Activated T-cell treated with anti-CD3 and anti-CD28 coated beads for 48 hours (primary cell): Measurements from ENCODE around the gene POMC.
"Not testable (repeated sequence)": the region's sequence is repeated elsewhere in the genome, so short reads cannot be mapped to it uniquely, and the experiment has no call there.

Source experiments
- DNase-seq: peaks from one replicate; pipeline ENCODE4 v3.0.0-alpha.2; 2020; ENCODE audit warnings: low read depth

Gene POMC

GRCh38 chr2:25168256-25169072 lies at the start of gene POMC:
POMC (minus strand) TSS chr2:25168580; CDS start chr2:25164772, 3,808 bp downstream.
- peak; percentile 21 for DNase-seq

DNA sequence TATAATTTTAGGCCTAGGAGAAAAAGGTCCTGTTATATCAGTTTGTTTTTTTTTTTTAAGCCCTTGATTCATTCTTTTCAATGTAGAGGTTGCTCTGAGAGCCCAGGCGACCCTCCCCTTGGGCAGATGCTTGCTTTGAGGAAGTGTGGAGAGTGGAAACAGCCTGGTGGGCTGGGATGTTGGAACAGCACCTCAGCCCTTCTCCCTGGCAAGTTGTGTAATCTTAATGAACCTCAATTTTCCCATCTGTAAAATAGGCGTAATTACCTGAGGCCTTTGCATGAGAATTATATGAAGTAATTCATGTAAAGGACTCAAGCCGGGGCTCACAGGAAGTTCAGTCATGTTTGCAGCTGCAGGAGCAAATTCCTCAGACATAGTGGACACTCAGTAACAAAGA lies 49.7 kb upstream of the POMC start:
- no peak for DNase-seq

DNA sequence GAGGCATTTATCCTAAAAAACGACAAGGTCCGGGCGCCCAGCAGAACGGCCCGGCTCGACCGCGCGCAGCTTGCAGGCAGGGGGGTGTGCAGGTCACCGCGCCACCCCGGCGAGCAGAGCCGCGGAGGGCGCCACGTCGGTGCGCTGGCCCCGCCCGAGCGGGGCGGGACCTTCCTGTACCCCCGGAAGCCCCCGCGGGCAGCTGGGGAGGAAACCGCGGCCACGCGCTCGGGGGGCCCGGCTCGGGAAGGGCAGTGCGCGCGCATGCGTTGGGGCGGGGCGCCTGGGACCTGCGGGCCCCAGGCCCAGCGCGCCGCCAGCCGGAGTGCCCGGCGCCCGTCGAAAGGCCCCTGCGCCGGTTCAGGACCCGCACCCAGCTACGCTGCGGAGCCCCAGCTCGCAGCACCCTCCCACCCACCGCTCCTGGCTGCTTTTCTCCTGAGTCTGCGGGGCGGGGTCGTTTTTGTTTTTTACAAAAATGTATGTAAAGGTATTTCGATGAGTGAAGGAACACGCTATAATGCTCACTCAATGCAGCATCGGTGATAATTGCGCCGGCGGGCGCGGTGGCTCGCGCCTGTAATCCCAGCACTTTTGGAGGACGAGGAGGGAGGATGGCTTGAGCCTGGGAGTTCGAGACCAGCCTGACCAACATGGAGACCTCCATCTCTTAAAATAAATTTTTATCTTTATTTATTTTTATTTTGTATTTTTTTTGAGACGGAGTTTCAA lies 47.7 kb upstream of the POMC start:
- peak; percentile 85 for DNase-seq

- DNase-seq, result no peak
Observed at GRCh38 chr2:25215232-25215631, 46.9 kb upstream of the POMC start.

DNA sequence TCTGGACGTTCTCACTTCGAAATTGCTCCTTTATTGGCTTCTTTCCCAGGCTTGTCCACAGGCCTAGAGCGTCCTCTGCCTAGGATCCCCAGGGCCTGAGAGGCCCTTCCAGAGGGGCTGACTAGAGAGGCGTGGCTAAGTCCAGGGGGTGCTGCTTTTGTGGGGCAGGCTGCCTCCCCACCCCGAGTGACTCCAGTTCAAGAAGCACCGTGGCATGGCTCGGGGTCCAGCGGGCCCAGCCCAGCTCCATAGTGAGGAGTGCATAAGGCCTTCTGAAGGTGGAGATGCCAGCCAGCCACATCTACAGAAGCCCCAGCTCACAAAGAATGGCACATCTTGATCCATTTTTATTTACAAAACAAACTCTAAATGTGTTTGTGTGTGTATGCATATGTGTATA lies 44.8 kb upstream of the POMC start:
- no peak for DNase-seq

GRCh38 chr2:25210923-25211322 lies 42.5 kb upstream of the POMC start:
- DNase-seq, result not testable (repeated sequence)

- DNase-seq, result no peak
Observed at GRCh38 chr2:25207078-25207545, 38.7 kb upstream of the POMC start.

GRCh38 chr2:25204190-25204838 lies 35.9 kb upstream of the POMC start:
- no peak for DNase-seq

DNA sequence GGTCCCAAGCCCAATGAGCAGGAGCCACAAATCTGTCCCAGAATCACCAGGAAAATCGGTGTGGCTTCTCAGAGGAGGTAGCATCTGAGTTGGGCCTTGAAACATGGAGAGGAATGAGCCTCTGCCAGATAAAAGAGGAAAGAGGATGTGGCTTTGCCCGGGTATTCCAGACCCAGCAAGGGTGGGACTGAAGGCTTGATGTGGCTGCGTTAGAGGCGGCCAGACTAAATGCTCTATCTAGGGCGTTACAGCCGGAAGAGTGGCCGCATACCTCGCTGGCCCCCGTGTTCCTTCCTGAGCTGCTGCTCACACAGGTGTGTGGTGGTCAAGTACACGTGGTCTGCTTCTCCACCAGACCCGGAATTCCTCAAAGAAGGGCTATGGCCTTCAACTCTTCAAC lies 33.9 kb upstream of the POMC start:
- DNase-seq, result no peak

- DNase-seq, result no peak
Observed at GRCh38 chr2:25201794-25202193, 33.4 kb upstream of the POMC start.

DNA sequence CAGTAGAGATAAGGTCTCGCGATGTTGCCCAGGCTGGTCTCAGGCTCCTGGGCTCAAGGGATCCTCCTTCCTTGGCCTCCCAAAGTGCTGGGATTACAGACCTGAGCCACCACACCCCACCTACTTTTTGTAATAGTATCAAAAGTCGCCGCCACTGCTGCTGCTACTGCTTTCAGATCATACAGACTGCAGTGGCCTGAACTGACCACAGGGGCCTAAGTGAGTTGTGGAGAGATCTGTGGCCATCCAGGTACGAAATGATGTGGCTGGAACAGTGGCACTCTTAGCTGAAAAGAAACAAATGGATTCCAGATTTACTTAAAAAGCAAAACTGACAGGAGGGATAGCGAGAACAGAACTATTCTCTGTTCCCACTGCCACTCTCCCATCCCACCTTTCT lies 32.9 kb upstream of the POMC start:
- DNase-seq, result no peak

DNA sequence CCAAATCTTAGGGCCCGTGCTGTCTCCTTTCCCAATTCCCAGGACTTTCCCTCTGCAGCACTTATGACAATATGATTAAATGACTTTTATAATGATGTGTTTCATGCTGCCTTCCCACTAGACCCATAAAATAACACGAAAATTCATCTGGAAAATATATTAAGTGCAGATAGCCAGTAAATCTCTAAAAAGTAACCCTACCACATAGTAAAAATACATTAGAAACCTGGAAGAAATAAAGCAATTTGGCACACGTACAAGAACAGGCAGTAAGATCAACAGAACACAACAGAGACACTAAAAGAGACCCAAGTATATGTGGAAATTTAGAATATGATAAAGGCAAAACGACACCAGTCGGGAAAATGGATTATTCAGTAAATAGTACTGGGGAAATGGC lies 30.2 kb upstream of the POMC start:
- no peak for DNase-seq

DNA sequence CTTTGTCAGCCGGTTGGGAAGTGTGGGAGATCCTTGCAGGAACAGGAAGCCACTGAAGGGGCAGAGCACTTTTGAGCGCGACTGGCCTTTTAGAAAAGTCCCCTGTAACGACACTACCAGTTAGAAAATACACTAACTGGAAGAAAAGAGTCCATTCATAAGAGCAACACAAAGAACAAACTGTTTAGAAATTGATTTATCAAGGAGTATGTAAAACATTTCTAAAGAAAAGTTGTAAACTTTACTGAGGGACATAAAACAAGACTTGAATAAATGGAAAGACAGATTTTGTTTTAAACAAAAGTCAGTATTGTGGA lies 29.8 kb upstream of the POMC start:
- DNase-seq, result no peak

DNA sequence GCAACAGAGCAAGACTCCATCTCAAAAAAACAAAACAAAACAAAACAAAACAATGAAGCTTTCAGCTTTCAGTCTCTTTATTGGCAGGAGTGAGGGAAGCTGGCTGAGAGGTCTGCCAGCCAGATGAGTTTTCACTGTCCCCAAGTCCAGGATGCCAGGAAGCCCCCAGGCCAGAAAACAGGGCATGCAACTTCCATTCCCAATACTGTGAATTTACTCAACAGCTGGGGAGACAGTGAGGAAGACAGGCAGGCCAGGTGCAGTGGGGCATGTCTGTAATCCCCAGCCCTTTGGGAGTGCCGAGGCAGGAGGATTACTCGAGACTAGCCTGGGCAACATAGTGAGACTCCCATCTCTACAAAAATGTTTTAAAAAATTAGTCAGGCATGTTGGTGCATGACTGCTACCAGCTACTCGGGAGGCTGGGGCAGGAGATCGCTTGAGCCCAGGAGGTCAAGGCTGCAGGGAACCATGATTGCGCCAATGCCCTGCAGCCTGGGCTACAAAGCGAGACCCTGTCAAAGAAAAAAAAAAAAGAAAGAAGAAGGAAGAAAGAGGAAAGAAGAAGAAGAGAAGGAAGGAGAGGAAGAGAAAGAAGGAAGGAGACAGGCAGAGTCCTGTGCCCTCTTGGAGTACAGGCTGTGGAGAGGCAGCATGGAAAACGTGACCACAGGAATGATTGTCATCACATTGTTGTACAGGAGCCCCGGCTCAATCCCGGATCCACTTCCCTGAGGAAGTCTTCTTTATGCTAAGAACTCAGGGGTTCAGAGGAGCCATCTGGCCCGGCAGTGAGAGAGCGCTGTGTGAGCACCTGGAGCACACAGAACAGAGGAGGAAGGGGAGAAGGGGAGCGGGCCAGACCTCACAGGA lies 29.2 kb upstream of the POMC start:
- no peak for DNase-seq

- DNase-seq, result no peak
Observed at GRCh38 chr2:25194576-25195122, 26.3 kb upstream of the POMC start.

- DNase-seq, result no peak
Observed at GRCh38 chr2:25190536-25190935, 22.2 kb upstream of the POMC start.

DNA sequence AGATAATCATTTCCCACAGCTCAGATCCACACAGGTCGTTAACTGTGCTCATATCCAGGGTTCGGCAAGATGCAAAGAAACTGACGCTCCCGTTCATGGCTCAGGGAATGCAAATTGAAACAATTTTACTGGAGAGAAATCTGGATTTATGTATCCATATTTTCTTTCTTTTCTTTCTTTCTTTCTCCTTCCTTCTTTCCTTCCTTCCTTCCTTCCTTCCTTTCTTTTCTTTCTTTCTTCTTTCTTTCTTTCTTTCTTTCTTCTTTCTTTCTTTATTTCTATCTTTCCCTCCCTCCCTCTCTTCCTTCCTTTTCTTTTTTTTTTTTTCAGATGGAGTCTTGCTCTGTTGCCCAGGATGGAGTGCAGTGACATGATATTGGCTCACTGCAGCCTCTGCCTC lies 20.0 kb upstream of the POMC start:
- DNase-seq, result no peak

DNA sequence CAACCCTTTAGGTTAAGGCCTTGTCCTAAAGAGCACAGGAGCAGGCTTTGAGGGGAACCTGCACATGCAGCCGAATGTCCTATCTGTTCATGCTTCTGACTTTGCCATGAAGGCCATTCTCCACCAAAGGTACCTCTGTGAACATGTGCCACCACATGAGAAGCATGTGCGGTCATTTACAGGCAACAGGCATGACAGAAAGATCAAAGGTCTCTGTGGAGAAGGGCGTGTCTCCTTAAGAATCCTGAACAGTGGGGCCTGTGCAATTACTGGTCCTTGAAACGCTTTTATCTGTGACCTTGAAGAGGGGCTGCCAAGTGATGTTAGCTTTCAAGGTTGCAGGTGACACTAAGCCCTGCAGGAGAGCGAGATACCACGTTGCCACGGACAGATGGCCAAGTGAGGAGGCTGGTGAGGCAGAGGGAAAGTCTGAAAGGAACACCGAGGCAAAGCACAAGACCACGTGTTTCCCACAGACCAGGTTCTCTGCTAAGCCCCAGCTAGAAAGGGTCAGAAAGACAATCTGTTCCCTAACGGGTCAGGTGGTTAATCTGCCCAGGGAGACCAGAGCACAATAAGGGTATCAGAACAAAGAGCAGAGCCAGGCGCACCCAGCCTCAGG lies 19.5 kb upstream of the POMC start:
- no peak for DNase-seq

- no peak for DNase-seq
Observed at GRCh38 chr2:25184254-25184653, 15.9 kb upstream of the POMC start.

DNA sequence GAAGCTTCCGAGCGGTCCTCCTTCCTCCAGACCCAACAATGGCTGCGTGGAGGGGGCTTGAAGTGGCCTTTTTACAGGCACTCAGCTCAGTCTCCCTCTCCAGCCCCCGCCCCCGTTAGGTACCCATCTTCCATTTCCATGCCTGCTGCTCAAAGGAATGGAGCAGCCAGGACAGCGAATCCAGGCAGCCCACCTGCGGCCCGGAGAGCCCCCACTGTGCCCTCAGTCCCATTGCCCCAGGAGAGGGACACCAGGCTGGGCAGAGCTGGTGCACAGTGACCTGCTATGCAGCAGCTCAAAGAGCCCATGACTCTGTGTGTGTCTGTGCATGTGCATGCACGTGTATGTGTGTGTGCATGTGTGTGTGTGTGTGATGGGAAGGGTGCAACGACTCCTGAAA lies 10.6 kb upstream of the POMC start:
- no peak for DNase-seq

GRCh38 chr2:25177211-25177611 lies 8.8 kb upstream of the POMC start:
- no peak for DNase-seq
